Stimulated activated memory B cell treated with anti-CD40 and anti-IgM and Interleukin-4, amounts not matched to agents 10 μg/mL and 1 μg/mL and 100 μg/mL, for 72 hours (primary cell): ENCODE results near the gene SLX9.

Experiments used
- ATAC-seq: fragments of 150-1000 bp; cut with Tn5 transposase; 2 replicates; pipeline ENCODE4 v1.10.0; 2021
- H3K27ac Mint-ChIP-seq: one replicate; pipeline ENCODE4 v1.8.0; 2022; ENCODE audit warnings: mild to moderate bottlenecking, mixed read lengths
- H3K27me3 Mint-ChIP-seq: one replicate; pipeline ENCODE4 v1.8.0; 2022; ENCODE audit warnings: mixed read lengths
- H3K36me3 Mint-ChIP-seq: one replicate; pipeline ENCODE4 v1.8.0; 2022; ENCODE audit warnings: mixed read lengths
- H3K4me1 Mint-ChIP-seq: one replicate; pipeline ENCODE4 v1.8.0; 2022; ENCODE audit warnings: mixed read lengths
- H3K4me3 Mint-ChIP-seq: one replicate; pipeline ENCODE4 v1.8.0; 2022; ENCODE audit warnings: mild to moderate bottlenecking, moderate library complexity, mixed read lengths
- H3K9me3 Mint-ChIP-seq: one replicate; pipeline ENCODE4 v1.8.0; 2022; ENCODE audit warnings: mixed read lengths

The SLX9 gene

DNA sequence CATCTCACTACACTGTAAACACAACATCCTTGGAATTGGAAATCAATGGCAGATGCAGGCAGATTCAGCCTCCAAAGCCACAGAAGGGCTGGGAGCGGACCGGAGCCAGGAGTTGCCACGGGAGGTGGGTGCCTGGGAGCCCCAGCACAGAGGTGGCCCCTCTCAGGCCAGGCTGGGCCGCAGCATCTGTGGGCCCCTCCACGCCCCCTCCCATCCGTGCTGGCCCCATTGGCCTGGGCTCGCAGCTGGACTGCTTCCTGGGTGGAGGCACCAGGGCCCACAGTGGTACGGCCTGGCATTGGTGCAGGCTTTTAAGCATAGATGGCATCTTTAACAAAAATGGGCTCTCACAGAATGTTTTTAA is 64.2 kb downstream of the SLX9 start:
- Mint-ChIP-seq H3K36me3 (peaks cover 5% of the 10 kb centered on the region), H3K4me1 (peaks cover 12% of the 10 kb centered on the region), H3K27ac (no peak overlapping the region), H3K27me3 (peaks cover 62% of the 10 kb centered on the region), H3K4me3 (no peak overlapping the region), H3K9me3 (peaks cover 16% of the 10 kb centered on the region)
- no peak for ATAC-seq

DNA sequence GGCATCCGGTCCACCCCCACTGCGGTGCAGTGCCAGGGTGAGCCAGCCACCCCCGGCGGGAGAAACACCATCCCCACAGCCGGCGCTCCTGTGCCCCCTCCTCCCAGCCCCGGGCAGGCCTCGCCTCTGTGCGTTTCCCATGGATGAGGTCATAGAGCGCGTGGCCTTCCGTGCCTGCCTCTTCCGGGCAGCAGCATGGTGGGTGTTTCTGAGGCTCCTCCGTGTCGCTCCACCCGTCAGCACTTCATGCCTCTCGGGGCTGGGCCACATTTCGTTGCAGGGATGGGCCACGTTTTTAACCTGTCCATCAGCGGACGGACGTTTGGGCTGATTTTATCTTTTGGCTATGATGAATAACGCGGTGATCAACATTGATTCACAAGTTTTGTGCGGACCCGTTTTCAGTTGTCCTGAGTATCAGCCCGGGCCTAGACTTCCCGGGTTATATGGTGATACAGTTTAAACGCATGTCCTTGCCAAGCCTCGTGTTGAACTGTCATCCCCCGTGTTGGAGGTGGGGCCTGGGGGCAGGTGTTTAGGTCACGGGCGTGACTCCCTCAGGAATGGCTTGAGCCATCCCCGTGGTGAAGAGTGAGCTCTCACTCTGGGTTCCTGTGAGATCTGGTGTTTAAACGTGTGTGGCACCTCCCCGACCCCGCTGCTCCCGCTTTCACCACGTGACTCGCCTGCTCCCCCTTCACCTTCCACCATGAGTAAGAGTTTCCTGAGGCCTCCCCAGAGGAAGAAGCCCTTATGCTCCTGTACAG is 64.8 kb downstream of the SLX9 start:
- Mint-ChIP-seq H3K4me3 (no peak overlapping the region), H3K27ac (no peak overlapping the region), H3K4me1 (peaks cover 6% of the 10 kb centered on the region), H3K9me3 (peaks cover 16% of the 10 kb centered on the region), H3K36me3 (peaks cover 5% of the 10 kb centered on the region), H3K27me3 (peaks cover 62% of the 10 kb centered on the region)
- ATAC-seq: no peak

DNA sequence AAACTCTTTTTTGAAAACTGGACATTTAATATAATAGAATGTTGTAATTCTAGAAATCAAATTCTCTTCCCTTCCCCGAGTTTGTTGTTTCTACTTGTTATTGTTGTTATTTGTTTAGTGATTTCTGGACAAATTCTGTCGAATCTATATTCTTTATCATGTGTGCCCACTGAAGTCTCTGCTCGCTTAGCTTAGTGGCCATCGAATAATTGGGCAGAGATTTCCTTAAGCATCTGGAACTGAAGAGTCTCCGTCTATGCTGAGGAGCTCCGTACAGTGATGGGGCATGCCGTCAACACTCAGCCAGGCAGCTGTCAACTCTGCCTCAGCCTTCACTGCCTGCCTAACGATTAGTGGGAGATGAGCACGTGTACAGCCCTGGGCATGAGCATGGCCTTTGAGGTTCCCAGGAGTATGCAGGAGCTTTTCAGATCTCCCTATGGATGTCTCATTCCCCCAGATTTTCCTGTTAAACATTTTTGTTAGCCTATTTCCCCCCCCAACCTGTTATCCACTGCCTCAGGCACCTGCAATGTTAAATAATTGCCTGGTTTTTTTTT is 66.8 kb downstream of the SLX9 start:
- Mint-ChIP-seq H3K27me3 (peaks cover 64% of the 10 kb centered on the region), H3K4me3 (no peak overlapping the region), H3K4me1 (no peaks in the 10 kb centered on the region), H3K27ac (no peak overlapping the region), H3K9me3 (peaks cover 16% of the 10 kb centered on the region), H3K36me3 (peaks cover 5% of the 10 kb centered on the region)
- ATAC-seq: no peak

DNA sequence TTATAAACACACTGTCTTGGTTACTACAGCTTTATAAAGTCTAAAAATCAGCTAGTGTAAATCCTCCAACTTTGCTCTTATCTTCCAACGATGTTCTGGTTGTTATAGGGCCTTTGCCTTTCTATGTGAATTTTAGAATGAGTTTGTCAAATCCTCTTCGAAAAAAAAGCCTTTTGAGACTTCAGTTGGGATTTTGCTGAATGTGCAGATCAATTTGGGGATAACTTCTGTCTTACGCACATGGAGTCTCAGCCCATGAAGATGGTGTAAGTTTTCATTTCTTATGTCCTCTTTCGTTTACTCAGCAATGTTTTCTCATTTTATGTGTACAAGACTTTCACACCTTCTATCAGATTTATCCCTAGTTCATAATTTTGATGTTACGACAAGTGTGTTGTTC is 69.8 kb downstream of the SLX9 start:
- H3K36me3 Mint-ChIP-seq: peaks cover 5% of the 10 kb centered on the region
- no peak overlapping the region for H3K4me3 Mint-ChIP-seq
- H3K9me3 Mint-ChIP-seq: peaks cover 16% of the 10 kb centered on the region
- H3K27ac Mint-ChIP-seq: no peak overlapping the region
- peaks cover 84% of the 10 kb centered on the region for H3K27me3 Mint-ChIP-seq
- H3K4me1 Mint-ChIP-seq: peaks cover 15% of the 10 kb centered on the region
- ATAC-seq: no peak

DNA sequence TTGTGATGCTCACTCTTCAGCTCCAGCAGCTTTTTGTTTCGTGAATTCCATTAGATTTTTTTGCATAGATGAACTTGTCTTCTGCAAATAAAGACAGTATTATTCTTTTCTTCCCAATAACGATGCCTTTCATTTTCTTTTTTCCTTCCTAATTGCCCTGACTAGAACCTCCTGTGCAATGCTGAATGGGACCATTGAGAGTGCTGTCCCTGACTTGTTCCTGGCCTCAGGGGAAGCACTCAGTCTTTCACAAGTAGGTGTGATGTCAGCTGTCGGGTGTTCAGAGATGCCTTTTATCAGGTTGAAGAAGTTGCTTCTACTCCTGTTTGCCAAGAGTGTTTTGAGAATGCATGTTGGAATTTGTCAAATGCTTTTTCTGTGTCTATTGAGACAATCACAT is 70.3 kb downstream of the SLX9 start:
- H3K9me3 Mint-ChIP-seq: peaks cover 13% of the 10 kb centered on the region
- peaks cover 5% of the 10 kb centered on the region for H3K36me3 Mint-ChIP-seq
- ATAC-seq: no peak
- H3K27me3 Mint-ChIP-seq: peaks cover 84% of the 10 kb centered on the region
- H3K4me3 Mint-ChIP-seq: no peak overlapping the region
- H3K4me1 Mint-ChIP-seq: peaks cover 20% of the 10 kb centered on the region
- H3K27ac Mint-ChIP-seq: no peak overlapping the region

DNA sequence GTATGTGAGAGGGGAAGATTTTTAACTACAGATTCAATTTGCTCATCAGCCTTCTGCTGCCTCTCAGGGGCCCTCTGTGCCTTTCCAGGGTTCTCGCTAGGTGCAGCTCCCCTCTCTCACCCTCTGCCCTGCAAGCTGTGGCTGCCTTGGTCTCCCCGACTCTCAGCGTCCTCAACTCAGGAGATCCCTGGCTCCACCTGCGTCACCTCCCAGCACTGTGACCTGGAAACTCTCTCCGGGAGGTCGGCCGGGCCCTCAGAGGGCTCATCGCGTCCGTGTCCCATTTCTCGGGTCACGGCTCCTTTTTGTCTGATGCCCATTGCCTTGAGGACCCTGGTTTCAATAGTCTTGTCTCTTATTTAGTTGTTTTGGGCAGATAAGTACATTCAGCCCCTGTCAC is 71.0 kb downstream of the SLX9 start:
- no peak overlapping the region for H3K4me3 Mint-ChIP-seq
- peaks cover 5% of the 10 kb centered on the region for H3K36me3 Mint-ChIP-seq
- peaks cover 89% of the 10 kb centered on the region for H3K27me3 Mint-ChIP-seq
- no peak for ATAC-seq
- peaks cover 20% of the 10 kb centered on the region for H3K4me1 Mint-ChIP-seq
- no peak overlapping the region for H3K27ac Mint-ChIP-seq
- H3K9me3 Mint-ChIP-seq: peaks cover 9% of the 10 kb centered on the region

DNA sequence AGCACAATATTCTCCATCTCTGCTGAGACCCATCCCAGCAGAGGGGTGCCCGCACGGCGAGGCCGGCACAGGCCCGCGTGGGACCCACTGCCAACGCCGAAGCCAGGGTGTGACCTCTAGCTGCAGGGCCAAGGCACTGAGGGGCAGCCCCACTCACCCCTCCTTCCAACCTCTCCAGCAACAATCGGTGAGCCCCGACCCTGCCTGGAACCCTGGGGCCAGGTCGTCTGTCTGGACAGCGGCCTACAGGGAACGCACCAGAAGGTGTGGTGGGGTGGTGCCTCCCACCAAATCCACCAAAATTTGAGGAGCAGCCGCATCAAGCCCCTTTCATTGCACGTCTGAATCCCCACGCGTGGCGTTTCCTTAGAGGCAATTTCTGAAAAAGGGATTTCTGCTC is 71.6 kb downstream of the SLX9 start:
- Mint-ChIP-seq H3K27ac (no peak overlapping the region), H3K4me3 (no peak overlapping the region), H3K36me3 (peaks cover 5% of the 10 kb centered on the region), H3K27me3 (peaks cover 95% of the 10 kb centered on the region), H3K9me3 (peaks cover 6% of the 10 kb centered on the region), H3K4me1 (peaks cover 20% of the 10 kb centered on the region)
- ATAC-seq: no peak

DNA sequence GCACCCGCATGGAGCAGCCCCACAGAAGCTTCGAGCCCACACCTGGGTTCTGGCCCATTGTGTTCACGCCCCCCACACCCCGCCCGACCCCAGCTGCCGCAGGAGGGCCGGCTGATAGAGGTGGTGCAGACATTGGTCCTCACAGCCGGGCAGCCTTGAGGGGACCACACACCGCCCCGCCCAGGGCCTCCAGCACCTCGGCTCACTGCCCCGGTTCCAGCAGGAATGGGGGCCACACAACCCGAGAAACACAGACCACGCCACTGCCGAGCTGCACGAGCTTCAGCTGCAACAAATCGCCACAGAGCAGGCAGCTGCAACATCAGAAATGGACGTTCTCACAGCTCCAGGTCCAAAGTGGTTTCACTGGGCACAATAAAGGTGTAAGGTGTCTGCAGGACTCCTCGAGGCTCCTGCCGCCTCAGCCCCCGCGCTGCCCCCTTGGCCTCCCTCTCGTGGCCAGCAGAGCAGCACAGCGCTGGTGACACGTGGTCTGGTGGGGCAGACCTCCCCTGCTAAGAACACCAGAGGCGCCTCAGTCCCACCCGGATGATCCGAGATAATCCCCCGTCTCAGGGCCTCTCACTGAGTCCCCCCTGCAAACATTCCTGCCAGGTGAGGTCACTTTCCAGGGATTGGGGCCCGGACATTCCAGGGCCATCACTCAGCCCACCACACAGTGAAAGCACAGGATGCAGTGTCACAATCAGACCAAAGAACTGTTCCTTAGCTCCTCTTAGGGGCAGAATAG is 72.3 kb downstream of the SLX9 start:
- H3K27me3 Mint-ChIP-seq: peaks cover 98% of the 10 kb centered on the region

DNA sequence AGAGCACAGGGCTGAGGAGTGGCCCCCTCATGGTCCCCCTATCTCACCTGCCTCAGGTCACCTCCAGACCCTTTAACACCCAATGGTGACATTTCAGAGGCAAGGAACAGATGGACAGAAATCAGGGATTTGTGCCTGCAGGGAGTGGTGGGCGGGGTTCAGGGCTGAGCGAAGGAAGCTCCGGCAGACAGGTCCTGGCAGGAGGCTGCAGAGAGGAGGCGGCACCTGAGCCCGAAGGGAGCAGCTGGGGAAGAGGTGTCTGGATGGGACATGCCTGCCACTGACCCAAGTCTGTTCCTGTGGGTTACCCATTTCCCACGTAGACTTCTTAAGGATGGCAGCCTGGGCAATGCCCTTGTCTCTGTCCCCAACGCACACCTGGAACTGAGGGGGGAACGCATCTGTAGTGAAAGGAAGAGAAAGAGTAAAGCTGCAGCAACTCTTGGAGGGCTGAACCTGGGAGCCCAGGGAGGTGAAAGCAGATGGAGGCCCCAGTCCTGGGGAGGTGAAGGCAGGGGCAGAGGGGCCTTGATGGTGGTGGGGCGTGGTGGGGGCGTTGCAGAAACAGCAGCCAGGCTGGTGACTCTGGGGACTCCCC is 72.9 kb downstream of the SLX9 start:
- Mint-ChIP-seq H3K4me1 (peaks cover 25% of the 10 kb centered on the region), H3K4me3 (no peak overlapping the region), H3K36me3 (peaks cover 9% of the 10 kb centered on the region), H3K27me3 (peaks cover 98% of the 10 kb centered on the region), H3K9me3 (peaks cover under 1% of the 10 kb centered on the region), H3K27ac (no peak overlapping the region)
- no peak for ATAC-seq

More for the DNA sequence above, 72.3 kb downstream of the SLX9 start:
- Mint-ChIP-seq H3K36me3 (peaks cover 5% of the 10 kb centered on the region), H3K4me3 (no peak overlapping the region), H3K4me1 (peaks cover 20% of the 10 kb centered on the region), H3K9me3 (peaks cover 4% of the 10 kb centered on the region), H3K27ac (no peak overlapping the region)
- no peak for ATAC-seq

DNA sequence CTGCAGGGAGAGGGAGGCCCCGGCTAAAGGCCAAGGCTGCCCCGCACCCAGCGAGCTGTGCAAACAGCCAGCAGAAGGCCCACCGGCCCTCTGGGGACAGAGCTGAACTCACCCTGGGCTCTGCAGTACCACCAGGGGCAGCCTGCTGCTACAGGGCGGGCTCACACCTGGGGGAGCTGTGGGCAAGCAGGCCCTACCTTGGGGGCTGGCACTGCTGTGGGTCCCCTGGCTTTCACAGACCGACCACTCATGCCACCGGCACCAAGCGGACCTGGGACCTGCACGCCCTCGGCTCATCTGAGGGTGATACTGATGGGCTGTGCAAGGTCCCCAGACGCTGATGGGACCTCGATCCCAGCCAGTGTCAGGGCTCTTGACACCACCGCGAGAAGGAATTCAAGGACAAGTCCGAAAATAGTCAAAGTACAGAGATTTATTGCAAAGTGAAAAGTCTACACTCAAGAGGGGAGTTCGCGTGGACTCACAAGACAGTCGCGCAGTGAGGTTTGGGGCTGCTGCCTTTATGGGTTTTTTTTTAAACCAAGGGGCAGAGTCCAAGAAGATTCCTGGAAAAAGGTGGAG is 73.5 kb downstream of the SLX9 start:
- no peak overlapping the region for H3K27ac Mint-ChIP-seq
- H3K4me3 Mint-ChIP-seq: no peak overlapping the region
- ATAC-seq: peak; percentile 49
- H3K4me1 Mint-ChIP-seq: peaks cover 30% of the 10 kb centered on the region
- peaks cover 100% of the 10 kb centered on the region for H3K27me3 Mint-ChIP-seq
- H3K36me3 Mint-ChIP-seq: peaks cover 12% of the 10 kb centered on the region
- no peaks in the 10 kb centered on the region for H3K9me3 Mint-ChIP-seq

DNA sequence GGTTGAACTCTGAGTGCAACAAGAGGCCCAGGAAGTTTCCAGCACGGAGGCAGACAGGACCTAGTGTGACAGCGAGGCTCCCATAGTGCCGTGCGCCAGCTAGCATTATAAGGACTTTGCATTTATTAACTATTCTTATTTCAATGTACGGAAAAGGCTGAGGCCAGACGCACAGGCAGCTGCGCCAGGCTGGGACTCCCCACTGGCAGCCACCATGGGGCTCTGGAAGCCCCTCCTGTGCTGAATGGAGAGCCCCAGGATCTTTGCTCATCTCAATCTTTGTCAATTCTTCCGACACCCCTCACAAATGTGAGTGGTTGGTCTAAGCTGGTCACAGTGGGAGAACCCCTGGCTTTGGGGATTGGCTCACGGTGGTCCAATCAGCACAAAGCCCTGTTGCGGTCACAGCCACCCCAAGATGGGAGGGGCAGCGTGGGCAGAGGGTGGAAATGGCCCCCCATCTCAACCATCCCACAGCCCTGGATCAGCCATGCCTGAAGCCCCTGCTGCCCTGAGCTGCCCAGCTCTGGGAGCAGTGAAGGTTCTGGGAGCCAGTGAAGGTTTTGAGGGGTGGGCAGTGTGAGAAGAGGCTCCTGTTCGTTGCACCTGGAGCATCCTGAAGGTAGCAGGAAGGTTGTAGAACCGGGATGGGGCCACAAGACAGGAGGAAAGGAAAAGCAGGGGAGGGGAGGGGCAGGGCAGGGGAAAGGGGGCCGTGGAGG is 75.1 kb downstream of the SLX9 start:
- Mint-ChIP-seq H3K9me3 (no peaks in the 10 kb centered on the region), H3K4me3 (no peak overlapping the region), H3K36me3 (peaks cover 7% of the 10 kb centered on the region), H3K27me3 (peaks cover 92% of the 10 kb centered on the region), H3K4me1 (peaks cover 30% of the 10 kb centered on the region), H3K27ac (no peak overlapping the region)
- ATAC-seq: no peak

DNA sequence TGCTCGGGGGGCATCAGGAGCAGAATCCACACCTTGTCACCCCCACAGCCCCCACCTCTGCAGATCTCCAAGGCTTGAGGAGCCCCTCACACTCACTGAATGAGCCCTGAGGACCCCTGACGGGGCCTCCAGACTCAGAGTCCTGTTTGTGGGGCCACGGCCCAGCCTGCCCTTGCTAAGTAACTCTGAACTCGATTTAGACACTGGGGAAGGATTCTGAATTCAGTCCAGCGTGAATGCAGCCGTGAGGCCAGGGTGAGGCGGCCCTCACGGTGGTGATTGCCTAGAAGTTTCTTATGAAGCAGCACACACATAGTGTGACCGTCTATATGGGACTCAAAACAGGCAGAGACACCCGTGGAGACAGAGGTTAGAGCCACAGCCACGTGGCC is 75.6 kb downstream of the SLX9 start:
- Mint-ChIP-seq H3K4me3 (no peak overlapping the region), H3K4me1 (peaks cover 30% of the 10 kb centered on the region), H3K27ac (no peak overlapping the region), H3K9me3 (no peaks in the 10 kb centered on the region), H3K36me3 (peaks cover 7% of the 10 kb centered on the region), H3K27me3 (peaks cover 92% of the 10 kb centered on the region)
- no peak for ATAC-seq

DNA sequence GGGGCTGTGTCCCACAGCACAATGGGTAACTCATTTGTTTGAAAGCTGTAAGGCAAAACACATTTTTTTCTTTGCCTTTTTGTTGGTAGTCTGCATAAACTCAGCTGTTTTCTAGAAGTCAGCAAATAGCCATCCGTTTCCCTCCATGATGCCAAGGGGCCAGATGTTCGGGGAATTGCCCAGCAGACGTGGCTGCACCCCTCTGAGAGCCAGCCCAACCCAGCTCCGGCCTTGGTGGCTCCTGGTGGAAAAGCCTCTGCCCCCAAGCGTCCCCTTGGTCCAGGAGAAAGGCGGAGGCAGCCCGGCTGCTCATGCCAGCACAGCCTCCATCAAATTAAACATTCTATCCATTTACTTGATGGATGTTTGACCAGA is 76.2 kb downstream of the SLX9 start:
- peaks cover 7% of the 10 kb centered on the region for H3K36me3 Mint-ChIP-seq
- no peak overlapping the region for H3K4me3 Mint-ChIP-seq
- H3K4me1 Mint-ChIP-seq: peaks cover 30% of the 10 kb centered on the region
- ATAC-seq: no peak
- no peaks in the 10 kb centered on the region for H3K9me3 Mint-ChIP-seq
- no peak overlapping the region for H3K27ac Mint-ChIP-seq
- peaks cover 91% of the 10 kb centered on the region for H3K27me3 Mint-ChIP-seq

DNA sequence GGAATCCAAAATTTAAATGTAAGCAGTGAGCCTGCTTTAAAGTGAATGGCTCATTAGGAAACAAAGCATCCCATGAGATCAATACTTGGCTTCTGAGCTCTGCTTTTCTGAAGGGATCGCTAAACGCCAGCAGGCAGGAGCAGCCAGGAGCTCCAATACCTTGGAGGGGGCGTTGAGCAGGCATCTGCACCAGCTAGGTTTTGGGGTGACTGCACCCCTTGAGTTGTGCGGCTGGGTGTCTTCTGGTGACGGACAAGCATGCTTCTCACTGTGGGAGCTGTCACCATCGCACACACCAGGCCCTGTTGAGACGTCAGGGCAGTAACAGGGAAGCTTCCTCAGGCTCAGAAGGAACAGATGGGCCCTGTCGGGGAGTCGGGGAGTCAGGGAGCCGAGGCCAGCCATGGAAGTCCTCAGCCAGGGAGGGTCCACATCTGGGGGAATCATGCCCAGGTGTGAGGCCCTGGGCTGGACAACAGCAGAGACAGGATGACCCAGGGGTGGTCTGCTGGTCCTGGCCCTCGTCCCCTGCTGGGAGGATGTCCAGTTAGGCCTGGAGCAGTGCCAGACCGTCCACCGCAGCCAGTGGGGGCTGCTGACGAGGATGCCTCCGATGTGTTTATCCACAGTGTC is 76.7 kb downstream of the SLX9 start:
- H3K4me3 Mint-ChIP-seq: no peak overlapping the region
- no peaks in the 10 kb centered on the region for H3K9me3 Mint-ChIP-seq
- ATAC-seq: no peak
- H3K27me3 Mint-ChIP-seq: peaks cover 86% of the 10 kb centered on the region
- no peak overlapping the region for H3K27ac Mint-ChIP-seq
- peaks cover 7% of the 10 kb centered on the region for H3K36me3 Mint-ChIP-seq
- peaks cover 30% of the 10 kb centered on the region for H3K4me1 Mint-ChIP-seq
